HG02798 (cell line): ENCODE data around the gene ZSCAN18.
"Not testable (repeated sequence)": the region's sequence is repeated elsewhere in the genome, so short reads cannot be mapped to it uniquely, and the experiment has no call there.

ENCODE experiments used
- ATAC-seq: cut with Tn5 transposase; IDR thresholded peaks from one replicate; pipeline ENCODE4 v1.9.1; 2021; ENCODE audit warnings: mild to moderate bottlenecking; ENCODE audit not compliant: unreplicated experiment, poor library complexity

The ZSCAN18 gene, protein sequence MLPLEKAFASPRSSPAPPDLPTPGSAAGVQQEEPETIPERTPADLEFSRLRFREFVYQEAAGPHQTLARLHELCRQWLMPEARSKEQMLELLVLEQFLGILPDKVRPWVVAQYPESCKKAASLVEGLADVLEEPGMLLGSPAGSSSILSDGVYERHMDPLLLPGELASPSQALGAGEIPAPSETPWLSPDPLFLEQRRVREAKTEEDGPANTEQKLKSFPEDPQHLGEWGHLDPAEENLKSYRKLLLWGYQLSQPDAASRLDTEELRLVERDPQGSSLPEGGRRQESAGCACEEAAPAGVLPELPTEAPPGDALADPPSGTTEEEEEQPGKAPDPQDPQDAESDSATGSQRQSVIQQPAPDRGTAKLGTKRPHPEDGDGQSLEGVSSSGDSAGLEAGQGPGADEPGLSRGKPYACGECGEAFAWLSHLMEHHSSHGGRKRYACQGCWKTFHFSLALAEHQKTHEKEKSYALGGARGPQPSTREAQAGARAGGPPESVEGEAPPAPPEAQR

DNA sequence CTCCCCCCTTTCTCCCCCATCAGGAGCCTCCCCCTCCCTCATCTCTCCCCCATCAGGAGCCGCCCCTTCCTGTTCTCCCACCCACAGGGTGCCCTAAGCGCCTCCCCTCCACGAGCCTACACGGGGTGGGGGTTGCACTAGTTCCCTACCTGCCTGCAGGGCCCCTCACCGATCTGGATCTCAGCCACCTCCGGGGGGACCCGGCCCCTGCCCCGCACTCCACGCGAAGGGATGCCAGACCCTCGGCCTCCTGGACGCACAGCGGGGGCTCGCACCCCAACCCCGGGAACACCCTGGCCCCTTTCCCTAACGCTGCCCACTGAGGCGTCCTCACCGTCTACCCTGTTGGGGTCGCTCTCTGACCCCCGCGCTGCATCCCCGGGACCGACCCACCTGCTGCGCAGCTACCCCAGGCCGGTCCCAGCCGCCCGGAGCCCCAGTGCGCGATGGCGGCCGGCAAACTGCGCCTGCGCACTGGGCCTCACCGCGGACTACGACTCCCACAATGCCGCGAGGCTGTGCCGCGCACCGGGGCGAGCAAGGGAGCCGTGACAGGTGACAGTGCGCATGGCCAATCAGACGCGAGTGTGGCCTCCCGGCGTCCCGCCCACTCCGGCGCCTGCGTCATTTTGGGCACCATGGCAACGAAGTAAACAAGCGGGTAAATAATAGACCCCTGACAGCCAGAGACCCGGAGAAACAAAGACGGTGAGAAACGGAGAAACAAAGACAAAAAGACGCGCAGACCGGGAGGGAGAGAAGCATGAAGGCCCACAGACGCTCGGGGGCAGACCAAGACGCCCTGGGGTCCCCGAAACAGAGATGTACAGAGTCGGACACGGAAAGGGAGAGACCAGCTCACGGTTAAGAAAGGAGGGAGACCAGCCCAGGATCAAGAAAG is at the start of gene ZSCAN18:
Gene ZSCAN18 (minus strand): TSS at position 451 of the 901 bp plus-strand sequence. CDS start 7,964 bp downstream, outside the sequence.
- peak; percentile 76 for ATAC-seq

DNA sequence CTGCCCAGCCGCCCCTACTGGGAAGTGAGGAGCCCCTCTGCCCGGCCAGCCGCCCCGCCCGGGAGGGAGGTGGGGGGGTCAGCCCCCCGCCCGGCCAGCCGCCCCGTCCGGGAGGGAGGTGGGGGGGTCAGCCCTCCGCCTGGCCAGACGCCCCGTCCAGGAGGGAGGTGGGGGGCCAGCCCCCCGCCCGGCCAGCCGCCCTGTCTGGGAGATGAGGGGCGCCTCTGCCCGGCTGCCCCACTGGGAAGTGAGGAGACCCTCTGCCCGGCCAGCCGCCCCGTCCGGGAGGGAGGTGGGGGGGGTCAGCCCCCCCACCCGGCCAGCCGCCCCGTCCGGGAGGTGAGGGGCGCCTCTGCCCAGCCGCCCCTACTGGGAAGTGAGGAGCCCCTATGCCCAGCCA is 49.4 kb upstream of the ZSCAN18 start:
- not testable (repeated sequence) for ATAC-seq

GRCh38 chr19:58145849-58146248 is 47.8 kb upstream of the ZSCAN18 start:
- ATAC-seq = no peak

GRCh38 chr19:58134244-58134643 is 36.2 kb upstream of the ZSCAN18 start:
- no peak for ATAC-seq

DNA sequence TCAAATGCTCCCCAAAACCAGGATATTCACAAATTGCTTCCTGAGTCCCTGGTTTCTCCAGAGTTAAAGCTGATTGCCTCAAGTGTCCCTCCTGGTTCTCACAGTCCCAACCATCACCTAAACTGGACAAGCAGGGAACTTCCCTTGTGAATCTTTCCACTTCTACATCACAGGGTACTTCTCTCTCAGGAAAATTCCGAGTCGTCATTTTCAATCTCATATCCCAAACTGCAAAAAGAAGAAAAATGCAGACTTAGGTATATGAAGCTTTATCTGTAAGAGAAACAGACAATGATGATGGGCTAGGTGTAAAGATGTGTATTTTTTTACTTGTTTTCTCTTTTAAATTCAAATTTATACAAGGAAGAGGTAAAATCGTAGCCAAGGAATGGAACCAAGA is 31.3 kb upstream of the ZSCAN18 start:
- ATAC-seq = no peak

DNA sequence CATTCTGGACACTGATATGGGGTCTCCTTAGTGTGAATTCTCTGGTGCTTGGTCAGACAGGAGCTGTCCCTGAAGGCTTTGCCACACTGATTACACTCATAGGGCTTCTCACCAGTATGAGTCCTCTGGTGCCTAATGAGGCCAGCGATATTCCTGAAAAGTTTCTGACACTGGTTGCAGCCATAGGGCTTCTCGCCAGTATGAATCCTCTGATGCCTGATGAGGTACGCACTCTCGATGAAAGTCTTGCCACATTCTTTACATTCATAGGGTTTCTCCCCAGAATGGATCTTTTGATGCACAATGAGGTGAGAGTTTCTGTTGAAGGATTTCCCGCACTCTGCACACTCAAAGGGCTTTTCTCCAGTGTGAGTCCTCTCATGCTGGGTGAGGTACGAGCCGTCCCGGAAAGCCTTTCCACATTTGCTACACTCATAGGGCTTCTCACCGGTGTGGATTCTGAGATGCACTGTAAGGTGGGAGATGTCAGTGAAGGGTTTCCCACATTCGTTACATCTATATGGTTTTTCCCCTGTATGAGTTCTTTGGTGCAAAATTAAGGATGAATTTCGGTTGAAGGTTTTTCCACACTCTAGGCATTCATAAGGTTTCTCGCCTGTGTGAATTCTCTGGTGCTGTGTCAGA is 30.1 kb upstream of the ZSCAN18 start:
- no peak for ATAC-seq

- ATAC-seq = no peak
Measured at GRCh38 chr19:58123354-58123753, 25.3 kb upstream of the ZSCAN18 start.

GRCh38 chr19:58118979-58119733 is 21.1 kb upstream of the ZSCAN18 start:
- ATAC-seq = no peak

DNA sequence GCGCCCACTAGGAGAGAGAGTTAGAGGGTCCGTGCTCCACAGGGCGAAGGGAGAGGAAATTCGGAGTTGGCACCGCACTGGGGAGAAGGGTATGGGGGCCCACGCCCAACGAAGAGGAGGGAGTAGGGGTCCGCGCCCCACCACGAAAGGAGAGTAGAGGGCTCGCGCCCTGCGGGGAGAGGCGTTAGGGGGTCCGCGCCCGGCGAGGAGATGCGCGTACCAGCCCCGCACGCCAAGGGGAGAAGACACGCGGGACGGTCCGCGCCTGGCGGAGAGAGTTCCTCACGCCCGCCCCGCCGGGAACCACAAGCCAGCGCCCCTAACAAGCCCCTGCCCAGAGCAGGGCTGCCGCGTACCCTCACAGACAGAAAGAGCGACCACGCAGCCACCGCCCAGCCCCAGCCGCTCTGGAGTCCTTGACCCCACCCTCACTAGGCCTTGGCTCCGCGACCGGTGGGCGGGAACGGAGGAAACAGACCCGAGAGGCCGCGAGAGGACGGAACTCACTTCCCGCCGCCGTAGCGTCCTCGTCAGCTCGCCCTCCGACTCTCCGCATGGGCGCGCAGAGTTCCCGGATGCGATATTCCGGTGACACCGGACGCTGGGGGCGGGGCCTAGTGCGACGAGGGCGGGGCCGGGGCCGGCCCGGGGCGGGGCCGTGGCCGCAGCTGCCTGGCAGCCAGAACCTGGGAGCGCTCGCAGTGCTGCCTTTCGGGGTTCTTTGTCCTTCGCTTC is 20.0 kb upstream of the ZSCAN18 start:
- ATAC-seq = no peak

GRCh38 chr19:58108546-58108817 is 10.5 kb upstream of the ZSCAN18 start:
- no peak for ATAC-seq

- ATAC-seq = no peak
Measured at GRCh38 chr19:58107778-58108545, 9.9 kb upstream of the ZSCAN18 start.

DNA sequence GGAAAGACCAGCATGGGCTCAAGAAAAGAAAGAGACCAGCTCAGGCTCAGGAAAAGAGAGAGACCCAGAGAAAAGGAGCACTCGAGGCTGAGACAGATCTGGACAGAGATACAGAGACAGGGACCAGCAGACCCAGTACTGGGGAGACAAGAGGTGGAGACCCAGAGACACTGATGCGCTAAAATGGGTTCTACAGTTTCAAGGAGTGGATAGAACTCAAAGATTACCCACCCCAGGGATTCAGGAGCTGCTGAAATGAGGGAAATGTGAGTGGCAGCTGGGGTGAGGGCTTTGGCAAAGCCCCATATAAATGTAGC is 609 bp upstream of the ZSCAN18 start:
- ATAC-seq = no peak

DNA sequence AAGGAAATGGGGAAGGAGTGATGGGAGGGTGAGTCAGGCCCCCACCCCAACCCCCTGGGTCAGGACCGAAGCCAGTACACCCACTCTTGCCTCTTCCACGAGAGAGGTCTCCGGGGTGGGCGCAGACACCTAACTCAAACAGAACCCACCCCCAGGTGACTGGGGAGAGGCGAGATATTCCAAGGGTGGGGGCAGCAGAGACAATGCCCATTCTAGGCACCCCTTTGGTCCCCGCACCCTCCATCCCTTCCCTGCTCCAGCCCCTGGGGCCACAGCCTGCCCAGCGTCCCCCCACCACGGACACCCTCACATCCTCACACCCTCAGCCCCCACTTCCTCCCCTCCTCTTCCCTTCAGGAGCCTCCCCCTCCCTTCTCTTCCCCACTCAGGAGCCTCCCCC is 682 bp downstream of the ZSCAN18 start:
- ATAC-seq = no peak

DNA sequence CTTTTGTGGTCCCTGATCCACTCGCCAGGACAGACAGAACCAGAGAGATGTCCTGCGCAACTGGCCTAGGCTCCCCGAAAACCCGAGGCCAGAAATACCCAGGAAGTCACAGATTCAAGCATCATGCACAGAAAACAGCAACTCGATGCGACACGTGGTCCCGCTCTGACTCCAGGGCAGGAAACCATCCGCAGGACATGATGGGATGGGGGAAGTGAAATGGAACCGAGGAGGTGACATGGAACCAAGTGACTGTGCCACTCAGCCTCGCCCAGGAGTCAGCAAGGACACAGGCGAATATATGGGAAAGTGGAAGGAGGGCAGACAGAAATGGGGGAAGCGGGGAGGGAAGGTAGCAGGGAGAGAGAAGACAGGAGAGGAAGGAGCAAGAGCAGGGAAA is 1.1 kb downstream of the ZSCAN18 start:
- ATAC-seq = no peak

DNA sequence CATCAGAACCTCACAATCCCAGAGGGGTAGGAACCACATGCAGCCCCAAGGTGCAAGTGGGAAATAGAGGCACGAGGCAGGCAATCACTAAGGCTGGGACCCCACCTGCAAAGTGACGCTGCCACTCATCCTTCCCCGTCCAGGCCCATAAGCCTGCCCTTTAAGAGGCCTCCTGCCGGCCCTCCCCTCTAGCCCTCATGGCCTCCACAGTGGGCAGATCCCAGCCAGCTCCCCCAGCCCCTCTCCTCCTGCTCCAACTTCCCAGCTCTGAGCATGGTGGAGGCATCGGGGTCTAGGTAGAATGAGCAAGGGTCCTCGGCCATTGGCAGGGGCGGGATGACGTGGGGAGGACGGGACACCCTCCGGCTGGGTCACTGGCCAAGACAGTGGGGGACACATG is 2.7 kb downstream of the ZSCAN18 start:
- ATAC-seq = no peak

DNA sequence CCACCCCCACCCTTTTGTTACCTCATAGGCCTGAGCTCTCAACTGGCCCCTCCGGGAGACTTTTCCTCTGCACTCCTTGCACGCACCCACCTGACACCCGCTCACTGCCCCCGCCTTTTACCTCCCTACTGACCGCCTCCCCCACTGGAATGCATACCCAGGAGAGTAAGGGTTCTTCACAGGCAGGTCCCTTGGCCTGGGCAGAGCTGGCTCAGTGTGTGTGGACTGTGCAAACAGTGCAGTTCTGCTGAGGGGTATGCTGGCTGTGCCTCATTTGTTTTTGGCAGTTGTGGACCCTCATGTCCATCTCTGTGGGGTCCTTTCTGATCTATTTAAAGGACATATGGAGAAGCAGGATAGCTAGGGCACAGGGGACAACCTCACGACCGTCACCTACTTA is 5.0 kb downstream of the ZSCAN18 start:
- ATAC-seq = no peak

- no peak for ATAC-seq
Measured at GRCh38 chr19:58091251-58091995, 6.6 kb downstream of the ZSCAN18 start.

DNA sequence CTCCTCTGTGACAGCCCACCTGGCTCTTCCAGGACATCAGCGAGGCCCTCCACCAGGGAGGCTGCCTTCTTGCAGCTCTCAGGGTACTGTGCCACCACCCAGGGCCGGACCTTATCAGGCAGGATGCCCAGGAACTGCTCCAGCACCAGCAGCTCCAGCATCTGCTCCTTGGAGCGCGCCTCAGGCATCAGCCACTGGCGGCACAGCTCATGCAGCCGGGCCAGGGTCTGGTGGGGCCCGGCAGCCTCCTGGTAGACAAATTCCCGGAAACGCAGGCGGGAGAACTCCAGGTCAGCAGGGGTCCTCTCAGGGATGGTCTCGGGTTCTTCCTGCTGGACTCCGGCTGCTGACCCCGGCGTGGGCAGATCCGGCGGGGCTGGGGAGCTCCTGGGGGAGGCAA is 8.2 kb downstream of the ZSCAN18 start:
- ATAC-seq = no peak
